ENCODE results near the gene ADAM12. TPM values are rescaled to one million over a fixed set of nuclear protein-coding genes. Genes with fewer than 3 reads are reported as not detected.

ADAM12 gene
- total RNA-seq, 1 donor from 2014 or later = 100 TPM

DNA sequence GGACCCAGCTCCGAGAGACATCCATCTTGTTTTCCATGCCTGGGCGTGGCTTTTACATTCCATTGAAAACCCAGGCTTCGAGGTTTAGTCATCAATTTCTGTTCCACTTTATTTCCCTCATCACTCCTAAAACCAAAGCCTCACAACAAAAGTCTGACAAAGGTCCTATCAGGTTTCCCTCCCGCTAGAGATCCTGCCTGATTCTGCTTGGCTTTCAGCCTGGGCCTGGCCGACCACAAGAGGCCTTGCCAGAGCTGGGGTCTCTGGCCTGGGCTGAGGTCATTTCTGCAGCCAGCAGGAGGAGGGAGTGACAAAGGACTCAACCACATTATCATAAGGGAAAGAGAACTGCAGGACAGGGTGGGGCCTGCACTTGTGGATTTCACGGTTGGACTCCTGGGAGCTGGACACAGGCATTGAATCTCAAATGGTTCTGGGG, 324.9 kb downstream of the ADAM12 start:
- Histone ChIP-seq H3K9me3 (ENCODE audit: insufficient read depth, low read depth, low read length) (no peaks in the 10 kb centered on the region), H3K4me3 (ENCODE audit: insufficient read depth, low read depth, low read length) (no peak overlapping the region), H3K79me2 (ENCODE audit: insufficient read depth, low read length) (no peaks in the 10 kb centered on the region), H4K20me1 (ENCODE audit: insufficient read depth, low read length) (no peaks in the 10 kb centered on the region), H3K4me1 (ENCODE audit: insufficient read depth, low read length) (peaks cover 72% of the 10 kb centered on the region), H3K9ac (ENCODE audit: low read length) (peak overlapping the region; percentile 90), H2AFZ (ENCODE audit: low read depth, low read length) (no peak overlapping the region), H3K27me3 (ENCODE audit: insufficient read depth, low read length) (no peaks in the 10 kb centered on the region), H3K4me2 (ENCODE audit: low read length) (peak overlapping the region; percentile 57), H3K36me3 (ENCODE audit: insufficient read depth, low read length) (peaks cover 12% of the 10 kb centered on the region), H3K27ac (ENCODE audit: low read depth, low read length) (peak overlapping the region; percentile 100)
- peaks cover 4% of the 10 kb centered on the region for H3K9me3 Mint-ChIP-seq (ENCODE audit: unreplicated experiment)
- DNase-seq (ENCODE audit: low read depth) (peak; percentile 97), FAIRE-seq (no peak)
- peak overlapping the region; percentile 100 for H3K27ac Mint-ChIP-seq (ENCODE audit: unreplicated experiment)
- TF ChIP-seq, protein P1, sequence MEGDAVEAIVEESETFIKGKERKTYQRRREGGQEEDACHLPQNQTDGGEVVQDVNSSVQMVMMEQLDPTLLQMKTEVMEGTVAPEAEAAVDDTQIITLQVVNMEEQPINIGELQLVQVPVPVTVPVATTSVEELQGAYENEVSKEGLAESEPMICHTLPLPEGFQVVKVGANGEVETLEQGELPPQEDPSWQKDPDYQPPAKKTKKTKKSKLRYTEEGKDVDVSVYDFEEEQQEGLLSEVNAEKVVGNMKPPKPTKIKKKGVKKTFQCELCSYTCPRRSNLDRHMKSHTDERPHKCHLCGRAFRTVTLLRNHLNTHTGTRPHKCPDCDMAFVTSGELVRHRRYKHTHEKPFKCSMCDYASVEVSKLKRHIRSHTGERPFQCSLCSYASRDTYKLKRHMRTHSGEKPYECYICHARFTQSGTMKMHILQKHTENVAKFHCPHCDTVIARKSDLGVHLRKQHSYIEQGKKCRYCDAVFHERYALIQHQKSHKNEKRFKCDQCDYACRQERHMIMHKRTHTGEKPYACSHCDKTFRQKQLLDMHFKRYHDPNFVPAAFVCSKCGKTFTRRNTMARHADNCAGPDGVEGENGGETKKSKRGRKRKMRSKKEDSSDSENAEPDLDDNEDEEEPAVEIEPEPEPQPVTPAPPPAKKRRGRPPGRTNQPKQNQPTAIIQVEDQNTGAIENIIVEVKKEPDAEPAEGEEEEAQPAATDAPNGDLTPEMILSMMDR (IDR thresholded peaks at IDR 0.05; ENCODE audit: insufficient read depth, low read depth, low read length) = no peak
- TF ChIP-seq EZH2 (IDR thresholded peaks at IDR 0.05; ENCODE audit: insufficient read depth, low read length) = no peak
- H3K4me3 Mint-ChIP-seq (ENCODE audit: unreplicated experiment) = no peak overlapping the region
- H3K4me1 Mint-ChIP-seq (ENCODE audit: low read depth, unreplicated experiment) = peaks cover 71% of the 10 kb centered on the region
- H3K36me3 Mint-ChIP-seq (ENCODE audit: low read depth, unreplicated experiment) = peaks cover 22% of the 10 kb centered on the region
- H3K27me3 Mint-ChIP-seq (ENCODE audit: low read depth, unreplicated experiment) = no peaks in the 10 kb centered on the region

DNA sequence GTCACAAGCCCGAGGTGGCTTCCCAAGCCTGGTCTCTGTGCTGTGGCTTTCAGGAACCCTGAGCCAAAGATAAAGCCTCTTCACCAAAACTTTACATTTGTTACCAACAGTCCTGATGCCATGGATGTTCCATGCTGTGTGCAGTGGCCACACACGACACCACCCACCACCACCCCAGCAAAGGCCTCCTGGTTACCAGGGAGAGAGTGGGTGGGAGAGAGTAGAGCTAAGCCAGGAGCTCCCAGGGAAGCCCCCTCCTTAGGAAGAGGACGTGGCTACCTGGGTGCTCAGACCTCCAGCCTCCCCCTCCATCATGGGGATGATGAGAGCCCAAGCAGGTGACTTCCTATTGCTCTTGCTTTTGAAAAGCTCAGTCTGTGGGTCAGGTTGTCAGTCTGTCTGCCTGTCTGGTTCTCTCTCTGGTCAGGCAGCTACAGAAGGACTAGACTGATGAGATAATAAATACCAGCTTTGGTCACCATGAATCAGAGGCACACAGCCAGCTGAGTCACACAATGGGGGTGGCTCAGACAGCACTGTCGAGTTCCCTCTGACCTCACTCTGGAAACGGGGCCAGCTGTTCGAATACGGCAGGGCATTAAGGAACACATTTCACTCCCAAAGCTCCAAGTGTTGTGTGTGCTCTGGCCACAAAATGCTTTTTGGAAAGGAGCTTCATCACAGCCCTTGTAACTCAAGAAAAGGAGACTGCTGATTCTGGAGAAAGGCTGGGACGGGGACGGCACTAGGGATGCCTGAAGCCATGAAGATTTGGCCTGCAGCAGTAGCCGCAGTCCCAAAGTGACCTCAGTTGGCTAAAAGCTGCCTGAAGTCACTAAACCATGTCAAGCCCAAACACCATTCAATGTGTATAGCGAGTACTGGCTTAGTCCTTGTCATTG, 325.9 kb downstream of the ADAM12 start:
- peak overlapping the region; percentile 90 for H3K9ac ChIP-seq (ENCODE audit: low read length)
- DNase-seq (ENCODE audit: low read depth) = peak; percentile 99
- H3K36me3 Mint-ChIP-seq (ENCODE audit: low read depth, unreplicated experiment) = peaks cover 26% of the 10 kb centered on the region
- H3K4me3 Mint-ChIP-seq (ENCODE audit: unreplicated experiment) = no peak overlapping the region
- FAIRE-seq = peak; percentile 96
- no peaks in the 10 kb centered on the region for H4K20me1 ChIP-seq (ENCODE audit: insufficient read depth, low read length)
- peaks cover 72% of the 10 kb centered on the region for H3K4me1 ChIP-seq (ENCODE audit: insufficient read depth, low read length)
- peaks cover 14% of the 10 kb centered on the region for H3K36me3 ChIP-seq (ENCODE audit: insufficient read depth, low read length)
- TF ChIP-seq, protein P1 (IDR thresholded peaks at IDR 0.05; ENCODE audit: insufficient read depth, low read depth, low read length) = no peak
- no peak for TF ChIP-seq EZH2 (IDR thresholded peaks at IDR 0.05; ENCODE audit: insufficient read depth, low read length)
- no peak overlapping the region for H3K4me3 ChIP-seq (ENCODE audit: insufficient read depth, low read depth, low read length)
- peaks cover 4% of the 10 kb centered on the region for H3K9me3 Mint-ChIP-seq (ENCODE audit: unreplicated experiment)
- peaks cover 74% of the 10 kb centered on the region for H3K4me1 Mint-ChIP-seq (ENCODE audit: low read depth, unreplicated experiment)
- H3K9me3 ChIP-seq (ENCODE audit: insufficient read depth, low read depth, low read length) = no peaks in the 10 kb centered on the region
- peak overlapping the region; percentile 100 for H3K27ac Mint-ChIP-seq (ENCODE audit: unreplicated experiment)
- no peak overlapping the region for H2AFZ ChIP-seq (ENCODE audit: low read depth, low read length)
- H3K27ac ChIP-seq (ENCODE audit: low read depth, low read length) = peak overlapping the region; percentile 100
- H3K79me2 ChIP-seq (ENCODE audit: insufficient read depth, low read length) = no peaks in the 10 kb centered on the region
- H3K27me3 Mint-ChIP-seq (ENCODE audit: low read depth, unreplicated experiment) = no peaks in the 10 kb centered on the region
- peak overlapping the region; percentile 59 for H3K4me2 ChIP-seq (ENCODE audit: low read length)
- no peaks in the 10 kb centered on the region for H3K27me3 ChIP-seq (ENCODE audit: insufficient read depth, low read length)

DNA sequence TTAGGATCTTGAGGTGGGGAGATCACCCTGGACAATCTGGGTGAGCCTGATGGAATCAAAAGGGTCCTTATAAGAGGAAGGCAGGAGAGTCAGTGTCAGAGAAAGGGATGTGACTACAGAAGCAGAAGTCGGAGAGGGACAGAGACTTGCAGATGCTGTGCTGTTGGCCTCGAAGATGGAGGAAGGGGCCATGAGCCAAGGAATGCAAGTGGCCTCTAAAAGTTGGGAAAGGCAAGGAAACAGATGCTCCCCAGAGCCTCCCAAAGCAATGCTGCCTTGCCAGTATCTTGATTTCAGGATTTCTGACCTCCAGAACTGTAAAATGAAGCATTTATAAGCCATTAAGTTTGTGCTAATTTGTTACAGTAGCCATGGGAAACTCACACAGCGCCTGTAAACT, 326.8 kb downstream of the ADAM12 start:
- H3K9me3 ChIP-seq (ENCODE audit: insufficient read depth, low read depth, low read length) = no peaks in the 10 kb centered on the region
- Mint-ChIP-seq H3K36me3 (ENCODE audit: low read depth, unreplicated experiment) (peaks cover 21% of the 10 kb centered on the region), H3K9me3 (ENCODE audit: unreplicated experiment) (peaks cover 4% of the 10 kb centered on the region), H3K27ac (ENCODE audit: unreplicated experiment) (peak overlapping the region; percentile 100), H3K4me1 (ENCODE audit: low read depth, unreplicated experiment) (peaks cover 68% of the 10 kb centered on the region), H3K4me3 (ENCODE audit: unreplicated experiment) (no peak overlapping the region), H3K27me3 (ENCODE audit: low read depth, unreplicated experiment) (no peaks in the 10 kb centered on the region)
- H3K27me3 ChIP-seq (ENCODE audit: insufficient read depth, low read length) = no peaks in the 10 kb centered on the region
- H3K4me2 ChIP-seq (ENCODE audit: low read length) = peak overlapping the region; percentile 59
- no peaks in the 10 kb centered on the region for H3K79me2 ChIP-seq (ENCODE audit: insufficient read depth, low read length)
- H4K20me1 ChIP-seq (ENCODE audit: insufficient read depth, low read length) = no peaks in the 10 kb centered on the region
- peaks cover 13% of the 10 kb centered on the region for H3K36me3 ChIP-seq (ENCODE audit: insufficient read depth, low read length)
- H3K27ac ChIP-seq (ENCODE audit: low read depth, low read length) = peak overlapping the region; percentile 100
- DNase-seq (ENCODE audit: low read depth) (no peak), FAIRE-seq (no peak)
- H3K4me3 ChIP-seq (ENCODE audit: insufficient read depth, low read depth, low read length) = no peak overlapping the region
- H3K9ac ChIP-seq (ENCODE audit: low read length) = peak overlapping the region; percentile 90
- TF ChIP-seq, protein P1 (IDR thresholded peaks at IDR 0.05; ENCODE audit: insufficient read depth, low read depth, low read length) = no peak
- no peak for TF ChIP-seq EZH2 (IDR thresholded peaks at IDR 0.05; ENCODE audit: insufficient read depth, low read length)
- H2AFZ ChIP-seq (ENCODE audit: low read depth, low read length) = no peak overlapping the region
- peaks cover 71% of the 10 kb centered on the region for H3K4me1 ChIP-seq (ENCODE audit: insufficient read depth, low read length)

All from astrocyte (in vitro differentiated cells and primary cell).